ENCODE results near the gene HSD17B13. TPM values are rescaled to one million over a fixed set of nuclear protein-coding genes. Genes with fewer than 3 reads are reported as not detected.
A peak's percentile ranks its signal among the peaks of the same experiment; 100 is the strongest.
"Not testable (repeated sequence)": the region's sequence is repeated elsewhere in the genome, so short reads cannot be mapped to it uniquely, and the experiment has no call there.

The HSD17B13 gene
- polyA plus RNA-seq, 1 donor = 0.49 TPM

DNA sequence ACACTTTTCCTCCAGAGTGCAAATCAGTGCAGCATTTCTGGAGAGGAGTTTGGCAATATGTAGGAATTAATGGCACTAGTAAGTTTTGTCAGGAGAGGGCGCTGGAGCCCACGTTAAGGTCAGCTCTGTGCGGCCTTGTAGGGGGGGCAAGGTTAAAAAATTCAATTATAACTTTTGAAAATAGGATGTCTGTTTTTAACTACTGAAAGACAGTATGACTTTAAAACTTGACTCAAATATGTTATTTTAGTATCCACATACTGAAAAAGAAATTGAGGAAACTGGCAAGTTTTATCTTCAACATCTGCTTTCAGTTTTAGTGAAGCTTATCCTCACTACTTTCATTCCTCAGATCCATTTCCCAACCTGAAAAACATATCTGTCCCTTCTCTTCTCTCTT, 30.9 kb upstream of the HSD17B13 start:
- no peaks in the 10 kb centered on the region for H3K4me1 ChIP-seq (ENCODE audit: control insufficient read depth, insufficient read depth, low read length)
- no peaks in the 10 kb centered on the region for H3K9me3 ChIP-seq (ENCODE audit: control insufficient read depth, low read depth, low read length)
- no peak overlapping the region for H3K27ac ChIP-seq (ENCODE audit: low read length)
- H3K4me3 ChIP-seq (ENCODE audit: low read length) = no peak overlapping the region
- WGBS (ENCODE audit: insufficient coverage, low lambda C conversion rate) = no CpG with 5 or more reads among the region's 3 CpGs
- H3K27me3 ChIP-seq (ENCODE audit: control insufficient read depth, insufficient read depth, low read length) = no peaks in the 10 kb centered on the region
- no peak for DNase-seq
- peaks cover 32% of the 10 kb centered on the region for H3K36me3 ChIP-seq (ENCODE audit: control insufficient read depth, insufficient read depth, low read length)

DNA sequence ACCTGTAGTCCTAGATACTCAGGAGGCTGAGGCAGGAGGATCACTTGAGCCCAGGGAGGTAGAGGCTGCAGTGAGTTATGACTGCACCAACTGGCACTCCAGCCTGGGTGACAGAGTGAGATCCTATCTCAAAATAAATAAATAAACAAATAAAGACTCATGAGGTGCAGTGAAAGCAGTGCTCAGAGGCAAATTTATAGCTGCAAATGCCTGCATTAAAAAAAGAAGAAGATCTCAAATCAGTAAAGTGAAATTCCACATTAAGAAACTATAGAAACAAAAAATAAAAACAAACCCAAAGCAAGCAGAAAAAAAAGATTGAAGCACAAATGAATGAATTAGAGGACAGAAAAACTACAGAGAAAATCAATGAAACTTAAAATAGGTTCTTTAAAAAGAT, 22.5 kb upstream of the HSD17B13 start:
- no peaks in the 10 kb centered on the region for H3K27me3 ChIP-seq (ENCODE audit: control insufficient read depth, insufficient read depth, low read length)
- H3K27ac ChIP-seq (ENCODE audit: low read length) = no peak overlapping the region
- H3K9me3 ChIP-seq (ENCODE audit: control insufficient read depth, low read depth, low read length) = no peaks in the 10 kb centered on the region
- no peaks in the 10 kb centered on the region for H3K4me1 ChIP-seq (ENCODE audit: control insufficient read depth, insufficient read depth, low read length)
- peaks cover 30% of the 10 kb centered on the region for H3K36me3 ChIP-seq (ENCODE audit: control insufficient read depth, insufficient read depth, low read length)
- H3K4me3 ChIP-seq (ENCODE audit: low read length) = no peak overlapping the region
- no peak for DNase-seq

DNA sequence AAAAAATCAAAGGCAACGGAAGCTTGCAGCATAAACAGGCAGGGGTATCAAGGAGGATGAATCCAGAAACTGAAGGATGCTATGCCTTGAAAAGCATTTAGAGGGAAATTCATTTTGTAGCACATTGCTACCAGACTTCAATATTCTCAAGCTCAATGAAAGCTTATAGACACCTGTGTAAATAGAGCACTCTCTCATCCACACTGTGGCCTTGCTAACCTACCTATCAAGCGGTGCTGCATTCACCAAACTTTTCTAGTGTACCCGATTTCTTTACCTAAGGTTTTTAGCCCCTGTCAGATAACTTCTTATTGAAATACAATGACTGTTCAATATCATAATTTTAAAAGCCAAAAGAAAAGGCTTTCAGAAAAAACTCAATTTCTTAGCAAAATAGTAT, 20.2 kb upstream of the HSD17B13 start:
- no peaks in the 10 kb centered on the region for H3K4me1 ChIP-seq (ENCODE audit: control insufficient read depth, insufficient read depth, low read length)
- no peaks in the 10 kb centered on the region for H3K9me3 ChIP-seq (ENCODE audit: control insufficient read depth, low read depth, low read length)
- H3K36me3 ChIP-seq (ENCODE audit: control insufficient read depth, insufficient read depth, low read length) = peaks cover 48% of the 10 kb centered on the region
- H3K27ac ChIP-seq (ENCODE audit: low read length) = no peak overlapping the region
- DNase-seq = no peak
- 94% methylated on average over 3 of the region's 3 CpGs for WGBS (ENCODE audit: insufficient coverage, low lambda C conversion rate)
- no peaks in the 10 kb centered on the region for H3K27me3 ChIP-seq (ENCODE audit: control insufficient read depth, insufficient read depth, low read length)
- H3K4me3 ChIP-seq (ENCODE audit: low read length) = no peak overlapping the region

- not testable (repeated sequence) for H3K27me3 ChIP-seq (ENCODE audit: control insufficient read depth, insufficient read depth, low read length); H3K27ac ChIP-seq (ENCODE audit: low read length); H3K9me3 ChIP-seq (ENCODE audit: control insufficient read depth, low read depth, low read length); H3K4me3 ChIP-seq (ENCODE audit: low read length); DNase-seq; H3K4me1 ChIP-seq (ENCODE audit: control insufficient read depth, insufficient read depth, low read length)
- H3K36me3 ChIP-seq (ENCODE audit: control insufficient read depth, insufficient read depth, low read length) = peaks cover 48% of the 10 kb centered on the region
- 88% methylated on average over 4 of the region's 8 CpGs for WGBS (ENCODE audit: insufficient coverage, low lambda C conversion rate)
These were observed 19.4 kb upstream of the HSD17B13 start for GRCh38 chr4:87341954-87342635.

GRCh38 chr4:87339440-87339839, 16.8 kb upstream of the HSD17B13 start:
- Histone ChIP-seq H3K36me3 (ENCODE audit: control insufficient read depth, insufficient read depth, low read length) (peaks cover 42% of the 10 kb centered on the region), H3K9me3 (ENCODE audit: control insufficient read depth, low read depth, low read length) (no peaks in the 10 kb centered on the region), H3K27ac (ENCODE audit: low read length) (no peak overlapping the region), H3K4me3 (ENCODE audit: low read length) (no peak overlapping the region), H3K27me3 (ENCODE audit: control insufficient read depth, insufficient read depth, low read length) (no peaks in the 10 kb centered on the region), H3K4me1 (ENCODE audit: control insufficient read depth, insufficient read depth, low read length) (no peaks in the 10 kb centered on the region)
- WGBS (ENCODE audit: insufficient coverage, low lambda C conversion rate) = no CpG with 5 or more reads among the region's 2 CpGs
- DNase-seq = no peak

- no peak for DNase-seq
- Histone ChIP-seq H3K4me3 (ENCODE audit: low read length) (no peak overlapping the region), H3K4me1 (ENCODE audit: control insufficient read depth, insufficient read depth, low read length) (no peaks in the 10 kb centered on the region), H3K27ac (ENCODE audit: low read length) (no peak overlapping the region), H3K36me3 (ENCODE audit: control insufficient read depth, insufficient read depth, low read length) (peaks cover 38% of the 10 kb centered on the region), H3K9me3 (ENCODE audit: control insufficient read depth, low read depth, low read length) (peaks cover 3% of the 10 kb centered on the region), H3K27me3 (ENCODE audit: control insufficient read depth, insufficient read depth, low read length) (no peaks in the 10 kb centered on the region)
- WGBS (ENCODE audit: insufficient coverage, low lambda C conversion rate) = 100% methylated on average over 1 of the region's 1 CpG
These were observed 14.7 kb upstream of the HSD17B13 start for GRCh38 chr4:87337361-87337760.

DNA sequence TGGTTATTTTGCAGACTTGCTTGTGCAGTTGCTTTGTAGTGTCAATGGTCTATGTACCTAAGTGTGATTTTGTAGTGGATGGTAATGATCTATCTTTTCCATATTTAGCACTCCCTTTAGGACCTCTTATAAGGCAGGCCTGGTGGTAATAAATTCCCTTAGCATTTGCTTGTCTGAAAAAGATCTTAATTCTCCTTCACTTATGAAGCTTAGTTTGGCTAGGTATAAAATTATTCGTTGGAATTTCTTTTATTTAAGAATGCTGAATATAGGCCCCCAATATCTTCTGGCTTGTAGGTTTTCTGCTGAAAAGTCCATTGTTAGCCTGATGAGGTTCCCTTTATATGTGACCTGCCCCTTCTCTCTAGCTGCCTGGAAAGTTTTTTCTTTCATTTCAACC, 10.6 kb upstream of the HSD17B13 start:
- Histone ChIP-seq H3K9me3 (ENCODE audit: control insufficient read depth, low read depth, low read length) (peaks cover 3% of the 10 kb centered on the region), H3K36me3 (ENCODE audit: control insufficient read depth, insufficient read depth, low read length) (peaks cover 9% of the 10 kb centered on the region), H3K4me1 (ENCODE audit: control insufficient read depth, insufficient read depth, low read length) (no peaks in the 10 kb centered on the region), H3K27me3 (ENCODE audit: control insufficient read depth, insufficient read depth, low read length) (no peaks in the 10 kb centered on the region), H3K27ac (ENCODE audit: low read length) (no peak overlapping the region), H3K4me3 (ENCODE audit: low read length) (no peak overlapping the region)
- no peak for DNase-seq
- WGBS (ENCODE audit: insufficient coverage, low lambda C conversion rate) = 100% methylated on average over 1 of the region's 1 CpG

DNA sequence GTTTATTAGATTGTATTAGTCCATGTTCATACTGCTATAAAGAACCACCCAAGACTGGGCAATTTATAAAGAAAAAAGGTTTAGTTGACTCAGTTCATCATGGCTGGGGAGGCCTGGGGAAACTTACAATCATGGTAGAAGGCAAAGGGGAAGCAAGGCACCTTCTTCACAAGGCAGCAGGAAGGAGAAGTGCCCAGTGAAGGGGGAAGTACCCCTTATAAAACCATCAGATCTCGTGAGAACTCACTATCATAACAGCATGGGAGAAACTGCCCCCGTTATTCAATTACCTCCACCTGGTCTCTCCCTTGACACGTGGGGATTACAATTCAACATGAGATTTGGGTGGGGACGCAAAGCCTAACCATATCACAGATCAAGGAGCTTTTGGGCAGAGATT, 8.1 kb upstream of the HSD17B13 start:
- Histone ChIP-seq H3K36me3 (ENCODE audit: control insufficient read depth, insufficient read depth, low read length) (no peaks in the 10 kb centered on the region), H3K27me3 (ENCODE audit: control insufficient read depth, insufficient read depth, low read length) (no peaks in the 10 kb centered on the region), H3K27ac (ENCODE audit: low read length) (no peak overlapping the region), H3K4me1 (ENCODE audit: control insufficient read depth, insufficient read depth, low read length) (peaks cover 2% of the 10 kb centered on the region), H3K9me3 (ENCODE audit: control insufficient read depth, low read depth, low read length) (peaks cover 3% of the 10 kb centered on the region), H3K4me3 (ENCODE audit: low read length) (no peak overlapping the region)
- DNase-seq = no peak
- WGBS (ENCODE audit: insufficient coverage, low lambda C conversion rate) = no CpG with 5 or more reads among the region's 4 CpGs

- Histone ChIP-seq H3K4me1 (ENCODE audit: control insufficient read depth, insufficient read depth, low read length) (peaks cover 2% of the 10 kb centered on the region), H3K4me3 (ENCODE audit: low read length) (no peak overlapping the region), H3K27ac (ENCODE audit: low read length) (peak overlapping the region; percentile 35), H3K9me3 (ENCODE audit: control insufficient read depth, low read depth, low read length) (no peaks in the 10 kb centered on the region), H3K36me3 (ENCODE audit: control insufficient read depth, insufficient read depth, low read length) (no peaks in the 10 kb centered on the region), H3K27me3 (ENCODE audit: control insufficient read depth, insufficient read depth, low read length) (no peaks in the 10 kb centered on the region)
- WGBS (ENCODE audit: insufficient coverage, low lambda C conversion rate) = no CpG with 5 or more reads among the region's 1 CpG
- DNase-seq = peak; percentile 10 to 51
These were observed 4.5 kb upstream of the HSD17B13 start for GRCh38 chr4:87327136-87327535.

DNA sequence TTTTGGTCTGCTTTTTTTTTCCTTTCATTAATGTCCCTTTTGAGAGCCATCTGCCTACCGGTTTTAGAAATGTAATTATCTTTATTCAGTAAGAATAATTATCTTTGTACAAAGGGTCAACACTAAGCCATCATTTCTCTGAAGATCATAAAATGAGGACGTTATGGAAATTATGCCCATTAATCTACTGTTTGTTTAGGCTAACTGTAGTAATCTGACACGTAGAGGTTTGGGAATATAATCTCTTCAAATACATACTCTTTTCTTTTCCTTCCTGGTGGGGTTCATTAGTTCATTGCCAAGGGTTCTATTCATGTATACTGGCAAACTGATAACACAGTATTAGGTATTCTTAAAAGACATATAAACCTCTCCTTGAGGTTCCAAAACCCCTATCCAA, 3.8 kb upstream of the HSD17B13 start:
- H3K4me1 ChIP-seq (ENCODE audit: control insufficient read depth, insufficient read depth, low read length) = peaks cover 2% of the 10 kb centered on the region
- DNase-seq = no peak
- peak overlapping the region; percentile 35 for H3K27ac ChIP-seq (ENCODE audit: low read length)
- whole genome bisulfite sequencing (ENCODE audit: insufficient coverage, low lambda C conversion rate) = 58% methylated on average over 1 of the region's 3 CpGs
- no peaks in the 10 kb centered on the region for H3K36me3 ChIP-seq (ENCODE audit: control insufficient read depth, insufficient read depth, low read length)
- no peaks in the 10 kb centered on the region for H3K27me3 ChIP-seq (ENCODE audit: control insufficient read depth, insufficient read depth, low read length)
- H3K4me3 ChIP-seq (ENCODE audit: low read length) = no peak overlapping the region
- no peaks in the 10 kb centered on the region for H3K9me3 ChIP-seq (ENCODE audit: control insufficient read depth, low read depth, low read length)

DNA sequence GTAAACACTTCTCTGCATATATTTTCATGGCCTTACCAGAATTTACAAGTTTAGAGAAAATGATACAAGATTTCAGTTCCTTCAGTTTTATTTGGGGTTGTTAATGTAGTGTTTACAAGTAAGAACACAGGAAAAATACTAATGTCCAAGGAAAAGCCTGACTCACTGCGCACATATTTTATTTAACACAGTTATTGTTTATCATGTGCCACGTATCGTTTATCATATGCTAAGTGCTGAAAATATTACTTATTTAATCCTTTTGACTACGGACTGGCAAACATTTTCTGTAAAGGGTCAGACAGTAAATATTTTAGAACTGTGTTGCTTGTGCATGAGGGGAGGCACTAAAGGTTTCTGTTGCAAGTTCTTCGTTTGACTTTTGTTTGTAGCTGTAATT, 794 bp downstream of the HSD17B13 start:
- Histone ChIP-seq H3K4me3 (ENCODE audit: low read length) (no peak overlapping the region), H3K27ac (ENCODE audit: low read length) (no peak overlapping the region), H3K4me1 (ENCODE audit: control insufficient read depth, insufficient read depth, low read length) (no peaks in the 10 kb centered on the region), H3K9me3 (ENCODE audit: control insufficient read depth, low read depth, low read length) (no peaks in the 10 kb centered on the region), H3K27me3 (ENCODE audit: control insufficient read depth, insufficient read depth, low read length) (no peaks in the 10 kb centered on the region), H3K36me3 (ENCODE audit: control insufficient read depth, insufficient read depth, low read length) (no peaks in the 10 kb centered on the region)
- DNase-seq = no peak
- WGBS (ENCODE audit: insufficient coverage, low lambda C conversion rate) = 60% methylated on average over 2 of the region's 5 CpGs
